HG02642 (cell line): ENCODE data around the gene ADCY3.

ENCODE experiments used
- ATAC-seq: cut with Tn5 transposase; IDR thresholded peaks from one replicate; pipeline ENCODE4 v1.9.1; 2021; ENCODE audit warnings: mild to moderate bottlenecking; ENCODE audit not compliant: unreplicated experiment, poor library complexity

ADCY3 gene

DNA sequence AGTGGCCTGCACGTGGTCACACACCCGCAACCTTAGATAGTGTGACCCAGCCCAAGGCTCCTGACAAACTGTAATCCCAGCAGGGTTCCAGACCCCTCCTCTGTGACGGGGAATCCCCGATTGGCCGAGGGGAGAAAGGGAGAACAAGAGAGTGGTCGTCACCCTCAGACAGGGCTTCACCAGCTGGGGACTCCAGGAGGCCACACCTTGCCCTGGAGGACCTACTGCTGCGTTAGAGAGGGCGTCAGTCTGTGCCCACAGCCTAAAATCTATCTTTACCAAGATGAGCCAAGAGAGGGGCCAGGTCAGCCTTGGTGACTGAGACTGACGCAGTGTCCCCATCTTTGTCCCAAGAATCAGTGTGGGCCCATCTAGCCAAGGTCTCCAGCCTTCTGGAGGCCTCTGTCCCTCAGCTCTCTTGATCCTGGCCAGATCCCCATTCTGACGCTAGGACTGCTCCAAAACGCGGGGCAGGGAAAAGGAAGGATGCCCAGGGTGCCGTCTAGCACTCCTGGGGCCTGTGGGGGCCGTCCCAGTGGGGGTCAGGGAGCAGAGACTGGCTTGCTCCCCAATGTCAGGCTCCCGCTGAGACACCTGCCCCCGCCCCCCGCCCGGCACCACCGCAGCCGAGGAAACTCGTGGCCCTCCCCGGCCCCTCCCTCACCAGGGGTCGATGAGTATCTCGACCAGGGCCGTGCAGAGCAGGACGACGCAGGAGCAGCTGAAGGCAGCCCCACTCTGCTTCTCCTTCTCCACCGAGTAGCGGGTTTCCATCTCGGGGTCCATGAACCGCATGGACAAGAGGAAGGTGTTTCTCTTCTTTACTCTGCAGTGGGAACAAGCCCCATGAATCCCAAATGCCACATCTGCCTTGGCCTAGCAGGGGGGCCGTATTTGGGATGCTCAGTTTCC is 86.0 kb downstream of the ADCY3 start:
- no peak for ATAC-seq

DNA sequence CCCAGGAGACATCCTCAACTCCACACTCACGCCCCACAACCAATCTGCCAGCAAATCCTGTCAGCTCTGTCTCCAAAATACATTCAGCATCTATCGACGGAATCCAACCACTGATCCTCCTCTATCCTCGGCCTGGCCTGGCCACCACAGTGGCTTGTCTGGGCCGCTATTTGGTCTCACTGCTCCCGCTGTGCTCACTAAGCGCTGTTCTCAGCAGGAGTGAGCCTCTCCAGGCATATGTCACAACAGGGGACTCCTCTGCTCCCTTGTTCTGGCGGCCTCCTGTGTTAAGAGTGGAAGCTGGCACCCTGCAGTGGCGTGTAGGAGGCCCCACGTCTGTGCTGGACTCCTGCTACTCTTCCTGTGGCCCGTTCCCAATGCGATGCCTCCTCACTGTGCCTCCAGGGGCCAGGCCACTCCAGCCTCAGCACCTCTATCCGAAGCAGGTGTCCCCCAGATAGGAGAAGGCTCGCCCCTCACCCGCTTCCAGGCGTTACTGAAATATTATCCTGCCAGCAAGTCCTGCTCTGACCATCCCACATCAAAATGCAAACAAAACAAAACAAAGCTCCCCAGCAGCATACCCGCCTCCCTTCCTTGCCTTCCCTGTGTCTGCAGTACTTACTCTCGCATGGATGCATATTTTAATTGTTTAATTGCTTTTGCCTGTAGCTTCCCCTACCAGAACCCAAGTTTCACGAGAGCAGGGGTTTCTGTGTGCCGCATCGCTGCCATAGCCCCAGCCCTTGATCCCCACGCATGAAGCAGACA is 86.9 kb downstream of the ADCY3 start:
- ATAC-seq: no peak

DNA sequence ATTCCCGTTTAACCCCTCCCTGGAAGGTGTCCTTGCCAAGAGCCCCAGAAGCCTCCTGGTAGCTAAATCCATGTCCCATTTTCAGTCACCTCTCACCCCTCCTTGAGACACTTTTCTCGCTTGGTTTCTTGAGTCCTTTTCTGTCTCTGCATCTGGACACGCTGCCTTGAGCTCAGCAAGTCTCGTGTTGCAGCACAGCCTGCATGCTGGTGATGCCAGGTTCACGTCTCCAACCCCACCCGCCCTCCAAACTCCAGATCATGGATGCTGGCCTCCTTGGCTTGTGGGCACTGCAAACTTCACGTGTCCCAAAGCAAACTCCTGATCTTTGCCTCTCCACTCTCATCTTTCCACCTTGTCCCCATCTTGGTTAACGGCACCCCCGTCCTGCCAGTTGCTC is 87.5 kb downstream of the ADCY3 start:
- ATAC-seq: no peak

DNA sequence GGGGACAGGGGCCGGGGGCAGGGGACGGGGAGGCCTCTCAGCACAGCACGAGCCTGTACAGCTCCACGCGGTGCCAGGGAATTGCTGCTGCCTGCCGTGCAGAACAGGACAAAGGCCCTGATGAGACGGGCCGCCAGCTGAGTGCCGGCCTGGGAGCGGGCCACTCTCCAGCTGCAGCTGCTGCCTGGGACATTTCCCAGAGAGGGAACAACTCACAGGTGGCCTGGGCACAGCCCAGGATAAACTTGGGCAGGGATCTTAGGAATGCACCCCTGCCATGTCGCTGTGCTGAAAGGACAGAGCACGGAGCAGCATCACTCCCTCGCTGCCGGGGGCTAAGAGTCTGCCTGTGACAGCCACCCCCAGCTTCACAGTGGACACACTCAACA is 88.0 kb downstream of the ADCY3 start:
- no peak for ATAC-seq

DNA sequence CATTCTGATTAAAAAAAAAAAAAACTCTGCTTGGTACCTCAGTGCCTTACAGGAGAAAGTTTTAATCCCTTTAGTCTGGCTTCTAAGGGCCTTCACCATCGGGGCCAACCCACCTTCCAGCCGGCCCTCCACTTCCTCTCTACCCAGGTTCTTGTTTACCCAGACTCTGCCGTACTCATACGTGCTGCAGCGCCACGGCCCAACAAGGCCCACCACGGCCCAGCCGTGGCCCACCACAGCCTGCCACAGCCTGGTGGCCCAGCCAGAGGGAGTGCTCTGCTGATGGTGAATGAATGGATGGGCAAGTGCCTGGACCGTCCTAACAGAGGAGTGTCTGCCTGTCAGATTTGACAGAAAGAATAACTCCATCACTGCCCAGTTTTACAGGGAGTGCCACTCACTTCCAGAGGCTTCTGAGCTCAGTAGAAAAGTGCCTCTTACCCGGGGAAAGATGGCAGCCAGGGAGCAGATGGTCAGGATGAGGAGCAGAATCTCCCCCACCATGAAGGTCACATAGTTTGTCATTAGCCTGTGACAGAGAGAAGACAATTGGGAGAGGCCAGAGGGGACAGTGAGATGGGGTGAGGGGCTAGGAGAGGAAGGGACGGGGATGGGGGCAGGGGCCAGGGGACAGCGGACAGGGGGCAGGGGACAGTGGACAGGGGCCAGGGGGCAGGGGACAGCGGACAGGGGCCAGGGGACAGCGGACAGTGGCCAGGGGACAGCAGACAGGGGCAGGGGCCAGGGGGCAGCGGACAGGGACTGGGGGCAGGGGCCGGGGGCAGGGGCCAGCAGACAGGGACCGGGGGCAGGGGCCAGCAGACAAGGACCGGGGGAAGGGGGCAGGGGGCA is 88.6 kb downstream of the ADCY3 start:
- no peak for ATAC-seq

DNA sequence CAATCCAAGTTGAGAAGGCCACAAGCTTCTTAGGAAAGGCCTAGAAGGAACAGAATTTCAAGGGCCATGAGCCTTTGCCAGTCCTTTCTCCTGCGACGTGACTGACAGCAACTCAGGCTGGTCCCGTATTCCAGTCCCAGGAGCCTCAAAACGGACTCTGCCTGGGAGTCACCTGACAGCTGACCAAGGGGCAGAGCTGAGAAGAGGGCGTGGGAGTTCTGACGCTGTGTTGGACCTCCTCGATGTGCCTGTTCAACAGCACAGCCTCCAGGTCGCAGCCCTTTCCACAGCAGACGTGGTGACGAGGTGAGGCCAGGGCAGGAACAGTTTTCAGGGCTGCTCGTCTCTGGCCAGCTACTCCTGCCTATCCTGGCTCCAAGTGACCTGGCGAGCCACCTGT is 89.3 kb downstream of the ADCY3 start:
- no peak for ATAC-seq

DNA sequence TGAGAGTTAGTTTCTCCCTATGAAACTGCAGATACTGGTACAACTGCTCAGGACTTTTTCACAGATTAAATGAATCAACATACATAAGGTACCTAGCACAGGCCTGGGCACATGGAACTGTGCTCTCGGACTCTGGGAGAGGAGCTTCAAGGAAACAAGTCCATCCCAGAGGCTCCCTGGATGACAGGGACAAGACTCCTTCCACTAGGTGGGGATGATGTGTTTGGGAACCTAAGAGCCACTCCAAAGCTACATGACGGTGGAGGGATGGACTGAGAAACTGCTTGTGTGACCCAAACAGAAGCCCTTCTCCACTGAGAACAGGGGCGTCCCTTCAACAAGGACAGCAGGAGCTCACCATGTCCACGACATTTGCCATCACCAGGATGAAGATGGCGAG is 89.7 kb downstream of the ADCY3 start:
- no peak for ATAC-seq

DNA sequence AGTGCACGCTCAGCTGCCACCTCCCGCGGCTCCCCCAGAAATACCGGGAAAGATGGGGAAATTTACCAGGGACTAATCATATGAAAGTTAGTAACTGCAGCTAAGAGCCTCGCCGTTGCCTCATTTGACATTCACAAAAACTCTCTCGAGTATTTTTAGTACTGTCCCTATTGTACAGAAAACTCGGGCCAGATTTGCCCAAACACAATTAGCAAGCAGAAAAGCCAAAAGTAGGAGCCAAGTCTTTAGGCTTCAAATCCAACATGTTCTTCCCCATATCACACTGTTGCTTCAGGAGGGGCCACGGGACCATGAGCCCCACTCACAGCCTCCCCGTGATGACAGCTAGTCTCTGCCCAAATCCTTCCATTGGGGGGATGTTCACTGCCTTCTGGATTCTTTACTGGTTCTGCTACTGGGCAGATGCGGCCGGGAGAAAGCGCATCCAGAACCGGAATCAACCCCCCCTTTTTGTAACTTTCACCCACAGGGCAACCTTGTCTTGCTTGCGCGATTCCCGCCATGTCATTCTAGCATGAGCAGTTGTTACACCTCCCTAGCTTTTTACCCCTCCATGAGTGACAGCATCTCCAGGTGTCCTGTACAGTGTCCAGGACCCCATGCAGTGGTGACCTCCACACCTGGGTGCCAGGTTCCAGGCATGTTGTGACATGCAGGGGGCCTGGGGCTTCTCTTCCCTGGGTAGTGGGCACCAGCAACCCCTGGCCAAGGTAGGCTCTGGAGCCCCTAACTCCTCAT is 91.6 kb downstream of the ADCY3 start:
- ATAC-seq: no peak

DNA sequence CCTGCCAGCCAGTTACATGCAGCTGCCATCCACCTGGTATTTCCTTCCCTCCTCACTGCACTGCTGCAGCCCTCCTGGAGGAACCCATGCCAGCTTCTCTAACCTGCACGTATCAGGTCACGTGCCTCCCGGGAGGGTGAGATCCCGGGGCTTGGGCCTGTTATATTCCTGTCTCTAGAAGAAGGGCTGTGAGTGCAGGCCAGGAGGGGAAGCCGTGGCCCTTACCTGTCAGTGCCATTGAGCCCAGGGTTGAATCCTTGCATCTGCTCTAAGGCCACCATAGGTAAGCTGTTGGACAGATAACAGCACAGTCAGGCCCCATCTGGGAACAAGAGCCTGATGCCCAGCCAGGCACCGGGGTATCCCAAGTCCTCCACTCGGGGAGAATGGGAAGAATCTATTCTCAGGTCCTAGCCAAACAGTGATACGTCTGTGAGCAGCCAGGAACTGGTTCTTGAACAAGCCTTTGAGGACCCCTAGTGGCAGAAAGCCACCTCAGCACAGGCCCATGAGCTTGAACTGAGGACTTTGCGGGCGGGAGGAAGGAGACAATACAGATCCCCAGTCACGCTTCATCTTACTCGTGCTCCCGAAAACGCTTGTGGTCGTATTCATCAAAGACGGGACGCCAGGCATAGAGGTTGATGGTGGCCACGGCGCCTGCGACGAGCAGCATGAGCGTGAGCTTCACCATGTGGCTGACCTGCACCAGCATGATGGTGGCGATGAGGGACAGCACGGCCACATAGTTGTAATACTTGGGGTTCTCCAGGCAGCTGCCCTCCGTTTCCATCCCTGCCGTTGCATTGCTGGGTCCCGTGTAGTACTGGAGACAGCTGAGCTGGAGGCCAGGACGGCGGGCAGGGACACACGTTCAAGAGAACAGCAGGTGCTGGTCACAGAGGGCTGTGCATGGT is 92.5 kb downstream of the ADCY3 start:
- ATAC-seq: peak; percentile 76

DNA sequence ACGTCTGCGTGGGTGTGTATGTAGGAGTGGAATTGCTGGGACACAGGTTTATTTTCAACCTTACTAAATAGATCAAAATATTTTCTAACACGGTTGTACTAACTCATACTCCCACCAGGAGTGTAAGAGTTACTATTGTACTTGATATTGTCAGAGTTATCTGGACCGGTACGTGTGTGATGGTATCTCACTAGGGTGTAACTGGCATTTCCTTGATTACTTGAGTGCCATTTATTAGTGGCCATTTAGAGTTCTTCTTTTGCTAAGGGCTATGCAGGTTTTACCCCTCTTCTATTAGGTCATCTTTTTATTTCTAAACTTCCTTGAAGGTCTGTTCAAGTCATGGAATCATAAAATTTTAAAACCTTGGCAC is 93.3 kb downstream of the ADCY3 start:
- ATAC-seq: no peak

DNA sequence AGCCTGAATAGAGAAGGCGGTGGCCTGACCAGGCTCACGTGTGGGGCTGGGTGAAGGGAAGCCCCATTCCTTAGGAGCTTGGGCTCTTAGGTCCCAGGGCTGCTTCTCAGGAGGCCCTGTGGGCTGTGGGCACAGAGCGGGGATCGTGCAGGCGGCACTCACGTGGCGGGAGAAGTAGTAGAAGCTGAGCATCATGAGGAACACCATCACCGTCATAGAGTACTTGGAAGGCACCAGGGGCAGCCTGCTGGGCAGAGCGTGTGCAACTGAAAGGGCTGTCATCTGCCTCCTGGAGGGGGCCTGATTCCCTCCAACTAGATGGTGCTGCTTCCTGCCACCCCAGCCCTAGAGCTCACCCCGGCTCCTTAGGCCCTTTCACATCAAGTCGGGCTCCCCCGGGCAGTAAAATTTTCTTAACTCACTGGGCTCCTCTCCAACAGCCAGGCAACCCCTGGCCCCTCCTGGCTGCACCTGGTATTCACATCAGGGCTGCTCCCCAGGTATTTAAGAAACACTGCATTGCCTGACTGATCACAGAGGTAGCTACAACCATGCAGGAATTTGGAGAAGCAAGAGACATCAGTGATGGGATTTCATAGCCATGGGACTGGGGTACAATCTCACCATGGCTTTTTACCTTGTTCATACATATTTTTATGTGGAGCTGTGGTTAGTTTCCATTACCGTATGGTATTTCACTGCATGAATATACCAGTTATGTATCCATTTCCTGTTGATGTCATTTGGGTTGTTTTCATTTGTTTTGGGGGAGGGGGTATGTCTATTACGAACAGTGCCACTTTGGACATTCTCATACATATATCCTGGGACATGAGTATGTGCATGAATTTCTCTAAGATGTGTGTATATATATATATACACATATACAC is 93.9 kb downstream of the ADCY3 start:
- ATAC-seq: no peak

DNA sequence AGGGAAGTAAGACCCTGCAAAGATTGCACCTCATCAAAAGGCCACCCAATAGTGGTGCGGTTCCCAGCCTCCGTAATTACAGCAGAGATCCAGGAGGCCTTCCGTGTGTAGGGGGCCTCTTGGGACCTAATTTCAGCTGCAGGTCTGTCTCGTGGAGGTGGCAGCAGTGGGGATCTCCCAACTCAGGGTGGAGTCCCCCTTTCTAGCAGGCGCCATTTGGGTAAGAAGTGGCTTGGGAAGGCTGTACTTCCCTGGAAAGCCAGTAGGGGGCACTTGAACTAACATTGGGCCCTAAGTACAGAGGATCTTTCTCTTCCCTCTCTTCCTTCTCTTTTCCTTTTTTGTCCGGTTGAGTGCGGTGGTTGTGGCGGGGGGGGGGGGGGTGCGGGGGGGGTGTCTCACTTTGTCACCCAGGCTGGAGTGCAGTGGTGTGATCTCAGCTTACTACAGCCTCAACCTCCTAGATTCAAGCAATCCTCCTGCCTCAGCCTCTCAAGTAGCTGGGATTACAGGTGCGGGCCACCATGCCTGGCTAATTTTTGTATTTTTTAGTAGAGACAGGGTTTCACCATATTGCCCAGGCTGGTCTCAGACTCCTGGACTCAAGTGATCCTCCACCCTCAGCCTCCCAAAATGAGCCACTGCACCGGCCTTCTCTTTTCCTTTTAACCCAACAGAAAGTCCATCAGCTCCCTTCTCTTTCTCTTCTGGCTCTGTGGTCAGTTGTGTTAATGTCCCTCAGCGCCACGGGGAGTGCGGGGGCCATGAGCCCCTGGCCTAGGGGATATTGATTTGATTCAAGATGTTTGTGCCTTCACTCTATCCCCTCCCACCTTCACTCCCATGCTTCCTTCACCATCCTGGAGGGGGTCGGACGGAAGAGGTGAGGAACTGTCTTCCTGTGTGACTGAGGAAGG is 94.8 kb downstream of the ADCY3 start:
- no peak for ATAC-seq

DNA sequence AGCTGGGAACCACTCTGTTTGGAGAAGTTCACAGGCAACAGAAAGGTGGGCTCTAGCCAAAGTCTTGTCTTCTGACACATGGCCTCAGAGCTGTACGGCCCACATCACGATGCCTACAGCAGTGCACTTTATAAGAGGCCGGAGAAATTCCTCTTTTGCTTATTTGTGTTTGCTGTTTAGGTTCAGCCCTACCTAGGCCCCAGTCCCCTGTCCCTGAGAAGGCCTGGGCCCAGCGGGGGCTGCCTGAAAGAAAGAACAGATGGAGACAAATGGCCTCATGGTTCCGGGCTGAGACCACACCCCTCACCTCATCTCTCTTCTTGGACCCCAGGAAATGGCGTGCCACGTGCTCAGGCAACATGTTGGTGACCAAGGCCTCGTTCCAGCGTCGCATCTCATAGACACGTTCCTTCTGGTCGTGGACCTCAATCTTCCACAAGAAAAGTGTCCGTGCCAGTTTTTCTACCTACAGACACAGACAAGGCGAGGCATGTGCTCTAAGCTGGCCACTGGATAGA is 95.9 kb downstream of the ADCY3 start:
- ATAC-seq: no peak

DNA sequence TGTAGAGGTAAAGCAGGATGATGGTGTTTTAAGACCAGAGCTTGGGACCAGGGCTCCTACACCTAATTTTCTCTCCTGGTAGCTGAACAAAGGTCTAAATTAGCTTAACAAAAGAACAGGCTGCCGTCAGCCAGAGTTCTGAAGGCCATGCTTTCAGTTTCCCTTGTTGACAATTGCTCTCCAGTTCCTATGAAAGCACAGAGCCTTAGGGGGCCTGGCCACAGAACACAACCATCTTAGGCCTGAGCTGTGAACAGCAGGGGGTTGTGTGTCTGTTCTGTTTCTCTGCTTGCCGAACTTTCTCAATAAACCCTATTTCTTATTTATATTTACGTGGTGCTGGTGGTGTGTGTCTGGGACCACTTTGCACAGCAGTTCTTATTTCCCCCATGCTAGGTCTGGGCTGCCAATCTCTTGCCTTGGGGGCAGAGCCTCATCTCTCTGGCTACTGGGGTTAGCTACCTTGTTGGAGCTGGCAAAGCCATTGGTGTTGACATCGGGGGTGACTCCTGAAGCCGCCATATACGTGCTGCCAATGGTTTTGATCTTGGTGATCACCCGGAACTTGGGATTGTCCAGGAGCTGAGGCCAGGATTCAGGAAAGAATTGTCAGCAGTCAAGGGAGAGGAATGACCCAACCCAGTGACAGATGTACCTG is 97.9 kb downstream of the ADCY3 start:
- ATAC-seq: no peak

DNA sequence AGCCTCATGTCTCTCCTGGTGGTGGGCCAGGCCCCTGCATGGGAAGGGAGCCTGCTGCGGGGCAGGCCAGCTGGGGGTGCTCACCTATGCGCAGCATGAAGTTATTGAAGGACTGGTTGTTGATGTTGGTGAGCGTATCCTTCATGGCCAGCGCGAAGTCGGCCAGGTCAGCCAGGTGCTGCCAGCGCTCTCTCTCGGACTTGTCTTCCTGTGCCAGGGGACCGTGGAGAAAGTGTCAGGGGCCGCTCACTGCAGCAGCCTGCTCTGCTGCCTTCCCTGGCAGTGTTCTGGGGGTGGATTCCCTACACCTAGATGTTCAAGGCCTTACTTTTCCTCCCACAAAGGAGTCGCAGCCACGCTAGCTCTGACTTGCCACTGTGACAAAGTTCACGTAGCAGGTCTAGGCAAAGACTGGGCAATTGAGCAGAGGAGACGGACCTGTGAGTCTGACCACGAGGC is 98.6 kb downstream of the ADCY3 start:
- ATAC-seq: no peak
